ENCODE results near the gene AFG3L2. TPM values are rescaled to one million over a fixed set of nuclear protein-coding genes. Genes with fewer than 3 reads are reported as not detected.

The AFG3L2 gene
- total RNA-seq, 1 donor from 2014 or later = 46.7 TPM

DNA sequence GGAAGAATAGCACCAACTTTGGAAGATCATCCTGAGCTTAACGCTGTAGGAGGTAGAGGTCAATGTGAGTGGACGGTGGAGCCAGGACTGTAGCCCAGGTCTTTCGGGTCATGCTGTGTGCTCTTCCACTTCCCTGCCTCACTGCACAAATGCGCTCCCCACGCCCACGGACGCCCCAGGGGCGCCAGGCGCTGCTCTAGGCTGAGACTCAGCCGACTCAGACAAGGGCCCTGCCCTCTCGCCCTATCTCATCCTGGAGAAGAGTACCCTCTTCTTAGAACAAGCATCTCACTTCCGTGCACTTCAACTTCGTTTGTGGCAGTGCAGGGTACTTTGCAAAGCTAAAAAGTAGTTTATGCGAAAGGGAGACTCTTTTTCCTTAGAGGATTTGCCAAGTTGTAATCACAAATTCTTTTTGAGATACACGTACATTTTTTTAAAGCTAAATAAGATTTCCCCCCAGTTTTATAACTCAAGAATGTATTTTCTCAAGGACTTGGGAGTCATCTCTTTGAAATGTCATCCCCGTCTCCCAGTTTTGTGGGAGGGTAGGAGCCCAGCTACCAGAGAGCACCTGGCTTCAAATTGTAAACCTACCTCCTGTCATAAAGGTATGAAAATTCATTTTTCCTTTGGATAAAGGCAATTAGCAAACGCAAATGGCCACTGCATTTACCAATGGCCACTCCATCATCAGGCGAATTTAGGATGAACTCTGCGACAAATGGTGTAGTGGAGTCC is 29.5 kb upstream of the AFG3L2 start:
- Mint-ChIP-seq H3K9me3 (ENCODE audit: unreplicated experiment) (no peaks in the 10 kb centered on the region), H3K27me3 (ENCODE audit: low read depth, unreplicated experiment) (peaks cover 2% of the 10 kb centered on the region), H3K36me3 (ENCODE audit: low read depth, unreplicated experiment) (peaks cover 5% of the 10 kb centered on the region), H3K27ac (ENCODE audit: unreplicated experiment) (peak overlapping the region; percentile 72), H3K4me3 (ENCODE audit: unreplicated experiment) (peak overlapping the region; percentile 85), H3K4me1 (ENCODE audit: low read depth, unreplicated experiment) (peaks cover 18% of the 10 kb centered on the region)
- Histone ChIP-seq H3K4me2 (ENCODE audit: low read length) (peak overlapping the region; percentile 94), H3K27me3 (ENCODE audit: insufficient read depth, low read length) (no peaks in the 10 kb centered on the region), H3K27ac (ENCODE audit: low read depth, low read length) (no peak overlapping the region), H3K4me3 (ENCODE audit: insufficient read depth, low read depth, low read length) (no peak overlapping the region), H3K9ac (ENCODE audit: low read length) (no peak overlapping the region), H3K4me1 (ENCODE audit: insufficient read depth, low read length) (peaks cover 27% of the 10 kb centered on the region), H3K9me3 (ENCODE audit: insufficient read depth, low read depth, low read length) (no peaks in the 10 kb centered on the region), H2AFZ (ENCODE audit: low read depth, low read length) (no peak overlapping the region), H3K79me2 (ENCODE audit: insufficient read depth, low read length) (peaks cover 27% of the 10 kb centered on the region), H3K36me3 (ENCODE audit: insufficient read depth, low read length) (peaks cover 2% of the 10 kb centered on the region), H4K20me1 (ENCODE audit: insufficient read depth, low read length) (peaks cover 6% of the 10 kb centered on the region)
- TF ChIP-seq EZH2 (IDR thresholded peaks at IDR 0.05; ENCODE audit: insufficient read depth, low read length) = no peak
- no peak for TF ChIP-seq CTCF (IDR thresholded peaks at IDR 0.05; ENCODE audit: insufficient read depth, low read depth, low read length)
- FAIRE-seq = no peak
- no peak for DNase-seq (ENCODE audit: low read depth)

GRCh38 chr18:12405066-12405465 is 28.0 kb upstream of the AFG3L2 start:
- H3K4me1 Mint-ChIP-seq (ENCODE audit: low read depth, unreplicated experiment) = peaks cover 14% of the 10 kb centered on the region
- FAIRE-seq = no peak
- peaks cover 2% of the 10 kb centered on the region for H3K27me3 Mint-ChIP-seq (ENCODE audit: low read depth, unreplicated experiment)

More at GRCh38 chr18:12405066-12405465, 28.0 kb upstream of the AFG3L2 start:
- Mint-ChIP-seq H3K9me3 (ENCODE audit: unreplicated experiment) (no peaks in the 10 kb centered on the region), H3K4me3 (ENCODE audit: unreplicated experiment) (no peak overlapping the region), H3K36me3 (ENCODE audit: low read depth, unreplicated experiment) (peaks cover 3% of the 10 kb centered on the region), H3K27ac (ENCODE audit: unreplicated experiment) (no peak overlapping the region)
- no peaks in the 10 kb centered on the region for H3K27me3 ChIP-seq (ENCODE audit: insufficient read depth, low read length)
- no peak for TF ChIP-seq EZH2 (IDR thresholded peaks at IDR 0.05; ENCODE audit: insufficient read depth, low read length)
- TF ChIP-seq CTCF (IDR thresholded peaks at IDR 0.05; ENCODE audit: insufficient read depth, low read depth, low read length) = no peak
- peaks cover 4% of the 10 kb centered on the region for H4K20me1 ChIP-seq (ENCODE audit: insufficient read depth, low read length)
- H3K4me2 ChIP-seq (ENCODE audit: low read length) = no peak overlapping the region
- H3K9ac ChIP-seq (ENCODE audit: low read length) = no peak overlapping the region
- no peaks in the 10 kb centered on the region for H3K9me3 ChIP-seq (ENCODE audit: insufficient read depth, low read depth, low read length)
- peaks cover 18% of the 10 kb centered on the region for H3K79me2 ChIP-seq (ENCODE audit: insufficient read depth, low read length)
- no peaks in the 10 kb centered on the region for H3K36me3 ChIP-seq (ENCODE audit: insufficient read depth, low read length)
- no peak overlapping the region for H3K4me3 ChIP-seq (ENCODE audit: insufficient read depth, low read depth, low read length)
- no peak overlapping the region for H2AFZ ChIP-seq (ENCODE audit: low read depth, low read length)
- no peak for DNase-seq (ENCODE audit: low read depth)
- peaks cover 26% of the 10 kb centered on the region for H3K4me1 ChIP-seq (ENCODE audit: insufficient read depth, low read length)
- no peak overlapping the region for H3K27ac ChIP-seq (ENCODE audit: low read depth, low read length)

Measured in astrocyte (in vitro differentiated cells and primary cell).